H1 (cell line): ENCODE measurements around the gene PCED1B. TPM values are rescaled to one million over a fixed set of nuclear protein-coding genes. Genes with fewer than 3 reads are reported as not detected.
A peak's percentile ranks its signal among the peaks of the same experiment; 100 is the strongest.

ENCODE experiments used
- CTCF ChIA-PET: fragments of 300-600 bp; sonication (Branson Sonifier 250); formaldehyde crosslinking; loops from one replicate; lab custom pipeline; 2021; ENCODE audit not compliant: partially characterized antibody; lab: Charles Lee
- POLR2A ChIA-PET: fragments of 300-600 bp; sonication (Branson Sonifier 250); formaldehyde crosslinking; loops from one replicate; lab custom pipeline; 2021; ENCODE audit warnings: inconsistent platforms; ENCODE audit not compliant: partially characterized antibody; lab: Charles Lee
- DNase-seq, 2 experiments: peaks; one replicate each; pipeline versions ENCODE4 v3.0.0 to v3.0.0-alpha.2; 2010 to 2022; ENCODE audit warnings: low spot score in 2 of 2, low read depth in 1 of 2, mixed read lengths in 1 of 2
- FAIRE-seq: peaks from 2 replicates; lab custom pipeline; 2011; peaks lifted over from hg19 to GRCh38; lab: Jason Lieb, UNC
- H2AFZ ChIP-seq: 2 replicates; pipeline ENCODE4 v1.8.1; 2012; ENCODE audit warnings: low read length, inconsistent platforms
- H2AK5ac ChIP-seq: 2 replicates; pipeline ENCODE4 v1.6.1; 2013; ENCODE audit warnings: low read depth, low read length
- H2BK120ac ChIP-seq: replicated peaks from 2 replicates; pipeline ENCODE3; 2013; ENCODE audit warnings: low read depth, low read length, inconsistent platforms
- H2BK12ac ChIP-seq: 2 replicates; pipeline ENCODE4 v1.6.1; 2013; ENCODE audit warnings: low read depth, low read length
- H2BK15ac ChIP-seq: 2 replicates; pipeline ENCODE4 v1.6.1; 2013; ENCODE audit warnings: low read length
- H2BK20ac ChIP-seq: 2 replicates; pipeline ENCODE4 v1.6.1; 2013; ENCODE audit warnings: low read length
- H2BK5ac ChIP-seq: 2 replicates; pipeline ENCODE4 v1.6.1; 2013; ENCODE audit warnings: low read depth, low read length
- H3K14ac ChIP-seq: 2 replicates; pipeline ENCODE4 v1.6.1; 2013; ENCODE audit warnings: inconsistent platforms; ENCODE audit not compliant: insufficient read length
- H3K18ac ChIP-seq: 2 replicates; pipeline ENCODE4 v1.6.1; 2013; ENCODE audit warnings: low read length; ENCODE audit errors: extremely low read depth
- H3K23ac ChIP-seq: 2 replicates; pipeline ENCODE4 v1.6.1; 2013; ENCODE audit warnings: inconsistent platforms; ENCODE audit not compliant: insufficient read length
- H3K23me2 ChIP-seq: 2 replicates; pipeline ENCODE4 v1.6.1; 2013; ENCODE audit warnings: low read depth, low read length
- H3K27ac ChIP-seq: 2 replicates; pipeline ENCODE4 v1.6.1; 2011; ENCODE audit warnings: low read depth, low read length, inconsistent platforms
- H3K27me3 ChIP-seq, 4 experiments: replicated peaks in 1 of 4; 1 replicate in 1 of 4; 2 replicates in 3 of 4; pipeline versions ENCODE4 v1.6.1 to v1.8.1; 2011 to 2013; ENCODE audit warnings: low read length in 3 of 4, mild to moderate bottlenecking in 3 of 4, inconsistent platforms in 2 of 4, mixed read lengths in 2 of 4, moderate library complexity in 1 of 4; ENCODE audit not compliant: control insufficient read depth in 3 of 4, insufficient read depth in 3 of 4; ENCODE audit errors: extremely low read depth in 1 of 4
- H3K36me3 ChIP-seq, 4 experiments: 2 replicates each; pipeline versions ENCODE4 v1.6.1 to v1.8.1; 2011 to 2013; ENCODE audit warnings: mild to moderate bottlenecking in 4 of 4, low read length in 3 of 4, moderate library complexity in 2 of 4, control low read depth in 1 of 4, inconsistent platforms in 1 of 4; ENCODE audit not compliant: insufficient read depth in 4 of 4, control insufficient read depth in 2 of 4
- H3K4ac ChIP-seq: replicated peaks from 2 replicates; pipeline ENCODE3; 2013; ENCODE audit warnings: low read length, low read depth, mixed read lengths, inconsistent platforms; ENCODE audit not compliant: insufficient read length
- H3K4me1 ChIP-seq, 4 experiments: replicated peaks in 1 of 4; 1 replicate in 1 of 4; 2 replicates in 3 of 4; pipeline versions ENCODE4 v1.6.1 to v1.8.1; 2011 to 2013; ENCODE audit warnings: low read length in 3 of 4, inconsistent platforms in 2 of 4, mixed read lengths in 1 of 4; ENCODE audit not compliant: insufficient read depth in 4 of 4, control insufficient read depth in 3 of 4
- H3K4me2 ChIP-seq, 2 experiments: 2 replicates each; pipeline versions ENCODE4 v1.6.1 to v1.8.1; 2011 to 2013; ENCODE audit warnings: low read depth in 2 of 2, low read length in 2 of 2, control low read depth in 1 of 2, inconsistent platforms in 1 of 2, mild to moderate bottlenecking in 1 of 2; ENCODE audit not compliant: insufficient read depth in 1 of 2
- H3K4me3 ChIP-seq, 4 experiments: fragments of 200-600, 300-600 bp in 1 of 4; sonication (generic), shearing (Covaris generic), sonication (Bioruptor Twin) in 1 of 4; 2 replicates each; pipeline versions ENCODE4 v1.5.1 to v1.8.1; 2011 to 2016; ENCODE audit warnings: low read length in 4 of 4, low read depth in 3 of 4, control low read depth in 2 of 4, inconsistent platforms in 2 of 4, mild to moderate bottlenecking in 2 of 4, mixed read lengths in 1 of 4, moderate library complexity in 1 of 4; ENCODE audit not compliant: insufficient read depth in 2 of 4; ENCODE audit errors: extremely low read depth in 1 of 4
- H3K56ac ChIP-seq: replicated peaks from 2 replicates; pipeline ENCODE3; 2013; ENCODE audit warnings: low read depth, mild to moderate bottlenecking, mixed read lengths, low read length, inconsistent platforms; ENCODE audit not compliant: insufficient read length
- H3K79me1 ChIP-seq: 2 replicates; pipeline ENCODE4 v1.6.1; 2013; ENCODE audit warnings: low read depth, low read length, control low read depth
- H3K79me2 ChIP-seq, 2 experiments: 2 replicates each; pipeline versions ENCODE4 v1.6.1 to v1.8.1; 2012 to 2013; ENCODE audit warnings: low read length in 2 of 2, mild to moderate bottlenecking in 2 of 2, inconsistent platforms in 1 of 2; ENCODE audit not compliant: insufficient read depth in 2 of 2, control insufficient read depth in 1 of 2
- H3K9ac ChIP-seq, 4 experiments: replicated peaks in 1 of 4; 1 replicate in 1 of 4; 2 replicates in 3 of 4; pipeline versions ENCODE4 v1.6.1 to v1.8.1; 2011 to 2013; ENCODE audit warnings: low read depth in 3 of 4, low read length in 3 of 4, control low read depth in 2 of 4, mild to moderate bottlenecking in 2 of 4, moderate library complexity in 2 of 4, inconsistent platforms in 1 of 4; ENCODE audit errors: extremely low read depth in 1 of 4
- H3K9me3 ChIP-seq, 2 experiments: 2 replicates each; pipeline versions ENCODE4 v1.6.1 to v1.8.1; 2012 to 2013; ENCODE audit warnings: mild to moderate bottlenecking in 2 of 2, moderate library complexity in 2 of 2, control low read depth in 1 of 2, inconsistent platforms in 1 of 2, low read depth in 1 of 2, low read length in 1 of 2, mixed read lengths in 1 of 2; ENCODE audit not compliant: insufficient read depth in 2 of 2
- H4K20me1 ChIP-seq, 2 experiments: replicated peaks in 1 of 2; 2 replicates each; pipeline versions ENCODE3 to v1.8.1; 2011 to 2013; ENCODE audit warnings: inconsistent platforms in 2 of 2, low read length in 2 of 2, mild to moderate bottlenecking in 1 of 2; ENCODE audit not compliant: insufficient read depth in 2 of 2, control insufficient read depth in 1 of 2
- H4K5ac ChIP-seq: 2 replicates; pipeline ENCODE4 v1.6.1; 2013; ENCODE audit warnings: low read length, low read depth, mixed read lengths, inconsistent platforms; ENCODE audit not compliant: insufficient read length
- H4K8ac ChIP-seq: 2 replicates; pipeline ENCODE4 v1.8.0; 2013; ENCODE audit warnings: mild to moderate bottlenecking, moderate library complexity, low read length, inconsistent platforms; ENCODE audit not compliant: insufficient read depth; ENCODE audit errors: extremely low read depth
- H4K91ac ChIP-seq: replicated peaks from 2 replicates; pipeline ENCODE3; 2013; ENCODE audit warnings: low read length, mixed read lengths, inconsistent platforms; ENCODE audit not compliant: insufficient read length
- CREB1 ChIP-seq: IDR thresholded peaks from 2 replicates; pipeline ENCODE4 v1.6.1; 2012; ENCODE audit warnings: inconsistent platforms
- JUN ChIP-seq: IDR thresholded peaks from 2 replicates; pipeline ENCODE4 v1.6.1; 2011; ENCODE audit warnings: low read depth, mild to moderate bottlenecking, improper control_type of control experiment, low read length
- POLR2AphosphoS5 ChIP-seq: IDR thresholded peaks from 2 replicates; pipeline ENCODE4 v1.6.1; 2011; ENCODE audit warnings: low read depth, low read length
- RAD21 ChIP-seq, 2 experiments: IDR thresholded peaks in 1 of 2; conservative IDR thresholded peaks in 1 of 2; 2 replicates each; pipeline ENCODE4 v1.6.1; 2011; ENCODE audit warnings: low read depth in 2 of 2, low read length in 2 of 2, improper control_type of control experiment in 1 of 2, inconsistent platforms in 1 of 2, mild to moderate bottlenecking in 1 of 2, moderate library complexity in 1 of 2
- RBBP5 ChIP-seq: IDR thresholded peaks from 2 replicates; pipeline ENCODE4 v1.7.1; 2012; ENCODE audit warnings: low read depth, mild to moderate bottlenecking, inconsistent platforms, low read length, moderate library complexity, borderline replicate concordance
- RNF2 ChIP-seq: fragments of 200-900, 300-1000 bp; sonication (generic); IDR thresholded peaks from 2 replicates; pipeline ENCODE4 v1.7.1; 2016; ENCODE audit warnings: borderline replicate concordance, low read depth, mild to moderate bottlenecking, antibody characterized with exemption, low read length; ENCODE audit not compliant: poor library complexity, severe bottlenecking; ENCODE audit errors: missing control alignments
- TAF1 ChIP-seq: IDR thresholded peaks from 2 replicates; pipeline ENCODE4 v1.6.1; 2011; ENCODE audit warnings: mild to moderate bottlenecking, low read depth, low read length
- YY1 ChIP-seq: IDR thresholded peaks from 2 replicates; pipeline ENCODE4 v1.6.1; 2011; ENCODE audit warnings: low read depth, mild to moderate bottlenecking, low read length
- ZNF274 ChIP-seq: IDR thresholded peaks from 2 replicates; pipeline ENCODE4 v1.7.0; 2012; ENCODE audit warnings: low read length, borderline replicate concordance; ENCODE audit errors: extremely low read depth
- WGBS, 2 experiments: shearing (Covaris generic) in 1 of 2; methylation state at CpG; one replicate each; pipeline versions ENCODE4 v1.1.6 to v1.1.7; 2013 to 2015; ENCODE audit warnings: low lambda C conversion rate in 2 of 2, mixed read lengths in 2 of 2, inconsistent platforms in 1 of 2, low coverage in 1 of 2, missing lambda C conversion rate in 1 of 2; ENCODE audit not compliant: insufficient replicate concordance in 2 of 2, insufficient coverage in 1 of 2, insufficient read length in 1 of 2; ENCODE audit errors: extremely low coverage in 1 of 2, missing lambda C conversion rate in 1 of 2; 5-methylcytosine and 5-hydroxymethylcytosine counted together
- polyA plus RNA-seq, 7 experiments: library from polyadenylated mRNA; depleted of rRNA in 3 of 7; stranded (reverse) in 5 of 7; unstranded in 2 of 7; fragments of >200 nt in 5 of 7; fragments of 200-250 nt in 2 of 7; gene quantifications; 1 replicate in 5 of 7; 2 replicates in 1 of 7; 4 replicates in 1 of 7; pipeline versions ENCODE4 v1.2.1 to v1.2.3, GENCODE V29; 2011 to 2013; ENCODE audit warnings: missing spikeins in 2 of 7, mixed read lengths in 2 of 7
- total RNA-seq: library from RNA; stranded (reverse); fragmentation: NEBNext Ultra II Directional; extraction: Animal tissue kit (Norgen Biotek cat#: 25700); gene quantifications from 2 replicates; pipeline ENCODE4 v1.2.1, GENCODE V29; 2021

Gene PCED1B
- total and polyA plus RNA-seq, 2 of the 8 experiments (the other 6 are each of a cell fraction or from before 2014, with no cell fraction given): 4.7 to 5.4 TPM

DNA sequence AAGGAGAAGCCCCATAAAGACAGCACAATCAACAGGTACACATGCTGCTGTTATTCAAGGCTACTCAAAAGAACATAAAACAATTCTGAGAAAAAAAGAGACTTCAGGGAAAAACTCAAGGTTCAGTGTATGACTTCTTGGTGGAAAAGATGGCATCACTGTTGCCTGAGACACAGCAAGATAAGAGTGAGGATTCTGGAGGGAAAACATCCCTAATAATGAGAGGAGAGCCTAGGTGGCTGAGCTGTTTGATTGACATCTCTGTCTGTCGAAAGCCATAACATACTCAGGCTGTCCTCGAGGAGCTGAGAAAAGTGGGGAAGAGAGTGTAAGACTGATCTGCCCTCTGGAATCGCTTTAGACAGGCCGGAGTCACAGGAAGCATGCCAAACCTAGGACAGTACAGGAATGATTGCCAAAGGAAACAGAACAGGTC, 193.8 kb downstream of the PCED1B start:
- Histone ChIP-seq H3K9me3 (no peaks in the 10 kb centered on the region), H3K79me1 (no peaks in the 10 kb centered on the region), H3K9ac (no peak overlapping the region), H3K56ac (no peak overlapping the region), H2AK5ac (no peak overlapping the region), H3K4me1 (no peaks in the 10 kb centered on the region), H4K5ac (no peak overlapping the region), H3K27ac (no peak overlapping the region), H2BK15ac (no peak overlapping the region), H3K27me3 (no peaks in the 10 kb centered on the region), H3K36me3 (no peaks in the 10 kb centered on the region), H3K4me2 (no peak overlapping the region), H4K91ac (no peak overlapping the region), H2BK20ac (no peak overlapping the region), H3K18ac (no peak overlapping the region), H3K14ac (no peak overlapping the region), H4K20me1 (no peaks in the 10 kb centered on the region), H2BK120ac (no peak overlapping the region), H3K4me3 (no peak overlapping the region), H3K79me2 (no peaks in the 10 kb centered on the region), H2BK12ac (no peak overlapping the region), H3K23ac (no peak overlapping the region), H2AFZ (peak overlapping the region; percentile 33), H3K23me2 (no peaks in the 10 kb centered on the region), H3K4ac (no peak overlapping the region), H4K8ac (no peak overlapping the region), H2BK5ac (no peak overlapping the region)
- ChIA-PET CTCF (interaction anchor here (1.1 kb wide), 1 partner anchor 202 kb away, joined by 5 read pairs; no protein-coding TSS in a partner anchor), POLR2A (interaction anchor here (0.7 kb wide), 1 partner anchor 1345 kb away, joined by 3 read pairs; no protein-coding TSS in a partner anchor)
- DNase-seq: no peak
- FAIRE-seq: no peak
- 94% methylated on average over 4 of the region's 4 CpGs; no CpG with 5 or more reads in 1 of the 2 experiments for WGBS, 2 experiments
- TF ChIP-seq ZNF274 (no peak), RNF2 (no peak), POLR2AphosphoS5 (no peak), JUN (no peak), YY1 (no peak), RAD21 (IDR thresholded peaks at IDR 0.05 in 1 of 2, conservative IDR thresholded peaks at IDR 0.05 in 1 of 2; ENCODE audit: low read depth in 2 of 2, low read length in 2 of 2) (no peak), CREB1 (no peak), RBBP5 (no peak), TAF1 (no peak)
